Spleen (tissue), 7 donors: Measurements from ENCODE around the gene AKAP12.

Experiments used
- POLR2A ChIP-seq, 3 donors: fragments of 450-650 bp; IDR thresholded peaks; one replicate each; pipeline ENCODE4 v1.5.1; 2017; ENCODE audit warnings: antibody characterized with exemption in 3 of 3, mild to moderate bottlenecking in 1 of 3
- POLR2AphosphoS5 ChIP-seq, 3 donors: sonication (generic); formaldehyde crosslinking; IDR thresholded peaks; one replicate each; pipeline ENCODE4 v1.5.1; 2017; ENCODE audit warnings: antibody characterized with exemption in 3 of 3
- TF ChIP-seq, protein P1 (sequence below), 11 experiments: fragments of 200-600 bp in 7 of 11; fragments of 450-650 bp in 4 of 11; sonication (generic) in 4 of 11; IDR thresholded peaks in 8 of 11; conservative IDR thresholded peaks in 3 of 11; 1 replicate in 7 of 11; 2 replicates in 4 of 11; pipeline versions ENCODE4 v1.4.0 to v1.8.0; 2016 to 2021; ENCODE audit warnings: antibody characterized with exemption in 11 of 11, inconsistent platforms in 4 of 11, mild to moderate bottlenecking in 1 of 11
- donor health status: DM: no; HTN: no; CAD: no; lungs with moderate emphysema.
- donor health status: DM: no; HTN: no; CAD: no.
- donor health status: DM: no; HTN: no; CAD: no.

DNA sequence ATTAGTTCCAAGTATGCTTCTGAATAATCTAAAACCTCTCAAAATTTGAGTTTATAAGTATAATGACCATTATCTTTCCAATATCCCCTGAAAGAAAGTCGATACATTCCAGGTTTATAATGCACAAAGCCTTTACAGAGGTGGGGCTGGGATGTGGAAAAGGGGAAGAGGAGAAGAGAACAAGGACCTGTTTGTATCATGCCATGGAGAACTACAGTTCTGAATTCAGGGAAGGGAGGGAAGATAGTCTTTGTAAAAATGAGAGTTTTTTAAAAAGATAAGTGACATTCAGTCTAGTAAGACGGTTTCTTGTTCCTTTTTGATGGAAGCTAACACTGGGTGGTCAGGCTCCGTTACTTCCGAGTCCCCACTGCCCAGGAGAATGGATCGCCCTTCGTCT, 125.5 kb downstream of the AKAP12 start:
- TF ChIP-seq, protein P1, sequence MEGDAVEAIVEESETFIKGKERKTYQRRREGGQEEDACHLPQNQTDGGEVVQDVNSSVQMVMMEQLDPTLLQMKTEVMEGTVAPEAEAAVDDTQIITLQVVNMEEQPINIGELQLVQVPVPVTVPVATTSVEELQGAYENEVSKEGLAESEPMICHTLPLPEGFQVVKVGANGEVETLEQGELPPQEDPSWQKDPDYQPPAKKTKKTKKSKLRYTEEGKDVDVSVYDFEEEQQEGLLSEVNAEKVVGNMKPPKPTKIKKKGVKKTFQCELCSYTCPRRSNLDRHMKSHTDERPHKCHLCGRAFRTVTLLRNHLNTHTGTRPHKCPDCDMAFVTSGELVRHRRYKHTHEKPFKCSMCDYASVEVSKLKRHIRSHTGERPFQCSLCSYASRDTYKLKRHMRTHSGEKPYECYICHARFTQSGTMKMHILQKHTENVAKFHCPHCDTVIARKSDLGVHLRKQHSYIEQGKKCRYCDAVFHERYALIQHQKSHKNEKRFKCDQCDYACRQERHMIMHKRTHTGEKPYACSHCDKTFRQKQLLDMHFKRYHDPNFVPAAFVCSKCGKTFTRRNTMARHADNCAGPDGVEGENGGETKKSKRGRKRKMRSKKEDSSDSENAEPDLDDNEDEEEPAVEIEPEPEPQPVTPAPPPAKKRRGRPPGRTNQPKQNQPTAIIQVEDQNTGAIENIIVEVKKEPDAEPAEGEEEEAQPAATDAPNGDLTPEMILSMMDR (IDR thresholded peaks at IDR 0.05 in 8 of 11, conservative IDR thresholded peaks at IDR 0.05 in 3 of 11) = no peak
- TF ChIP-seq POLR2A (IDR thresholded peaks at IDR 0.05) (no peak), POLR2AphosphoS5 (IDR thresholded peaks at IDR 0.05) (no peak)
